ENCODE measurements around the gene FBRS. TPM values are rescaled to one million over a fixed set of nuclear protein-coding genes. Genes with fewer than 3 reads are reported as not detected.
A peak's percentile ranks its signal among the peaks of the same experiment; 100 is the strongest.

Gene FBRS
- total and polyA plus RNA-seq, 2 of the 13 experiments (the other 11 are each of a cell fraction or from before 2014, with no cell fraction given): 13.7 to 16.2 TPM

- TF ChIP-seq TFDP2 (CRISPR knock-in tag; IDR thresholded peaks at IDR 0.05) (peak; percentile 99), KLF12 (CRISPR knock-in tag; IDR thresholded peaks at IDR 0.05; ENCODE audit: borderline replicate concordance) (peak; percentile 48; the same call in 1 of the 2 replicates), HMG20A (CRISPR knock-in tag; IDR thresholded peaks at IDR 0.05; ENCODE audit: borderline replicate concordance) (peak; percentile 73), SP2 (CRISPR knock-in tag; IDR thresholded peaks at IDR 0.05) (peak; percentile 77), ZFP36 (IDR thresholded peaks at IDR 0.05; ENCODE audit: borderline replicate concordance, low read depth, low read length, partially characterized antibody) (no peak), ZNF580 (CRISPR knock-in tag; IDR thresholded peaks at IDR 0.05; ENCODE audit: borderline replicate concordance, low read depth) (peak; percentile 90), ZNF7 (CRISPR knock-in tag; IDR thresholded peaks at IDR 0.05) (peak; percentile 46; the same call in 1 of the 2 replicates), ZBTB43 (CRISPR knock-in tag; conservative IDR thresholded peaks at IDR 0.05) (peak; percentile 62; the same call in 1 of the 2 replicates), KLF9 (CRISPR knock-in tag; IDR thresholded peaks at IDR 0.05; ENCODE audit: low read depth) (0 out of 2 replicates have a peak, but pooled peaks have one; percentile 60), ZSCAN9 (CRISPR knock-in tag; IDR thresholded peaks at IDR 0.05; ENCODE audit: borderline replicate concordance) (peak; percentile 83; the same call in 1 of the 2 replicates), CEBPG (CRISPR knock-in tag; IDR thresholded peaks at IDR 0.05) (peak; percentile 8; the same call in 1 of the 2 replicates), ZBTB33 (CRISPR knock-in tag; IDR thresholded peaks at IDR 0.05) (no peak; the same call in none of the 2 replicates), ZNF792 (CRISPR knock-in tag; IDR thresholded peaks at IDR 0.05) (peak; percentile 92), GLI4 (CRISPR knock-in tag; IDR thresholded peaks at IDR 0.05; ENCODE audit: borderline replicate concordance) (peak; percentile 99), CREBL2 (CRISPR knock-in tag; IDR thresholded peaks at IDR 0.05; ENCODE audit: borderline replicate concordance) (no peak), HNF1A (IDR thresholded peaks at IDR 0.05; ENCODE audit: low read depth) (peak; percentile 71; the same call in 1 of the 2 replicates), HNF1A (CRISPR knock-in tag; IDR thresholded peaks at IDR 0.05; ENCODE audit: borderline replicate concordance) (peak; percentile 67; the same call in 1 of the 2 replicates)
Observed at GRCh38 chr16:30609926-30610839, 48.0 kb upstream of the FBRS start, which contains the start of gene ZNF689 (continued).
